ENCODE results near the gene DHRS12.

- no peak for TF ChIP-seq CTCF (IDR thresholded peaks at IDR 0.05)
- no peak for TF ChIP-seq POLR2A (IDR thresholded peaks at IDR 0.05)
These were observed 36.0 kb upstream of the DHRS12 start for GRCh38 chr13:51839711-51840540.
